ENCODE measurements around the gene POU2F3. TPM values are rescaled to one million over a fixed set of nuclear protein-coding genes. Genes with fewer than 3 reads are reported as not detected.

POU2F3 gene
- total RNA-seq, 4 donors from 2014 or later: 58.2 to 219 (median 105) TPM

DNA sequence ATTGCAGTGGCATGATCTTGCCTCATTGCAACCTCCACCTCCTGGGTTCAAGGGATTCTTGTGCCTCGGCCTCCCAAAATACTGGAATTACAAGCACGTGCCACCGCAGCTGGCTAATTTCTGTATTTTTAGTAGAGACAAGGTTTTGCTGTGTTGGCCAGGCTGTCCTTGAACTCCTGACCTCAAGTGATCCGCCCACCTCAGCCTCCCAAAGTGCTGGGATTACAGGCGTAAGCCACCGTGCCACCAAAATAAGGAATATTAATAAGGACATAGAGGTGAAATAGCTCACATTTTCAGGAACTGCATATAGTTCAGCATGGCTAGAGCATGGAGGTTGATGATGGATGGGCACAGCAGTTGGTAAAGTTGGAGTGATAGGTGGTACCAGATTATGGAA lies 117.7 kb downstream of the POU2F3 start:
- Histone ChIP-seq H3K4me1 (peaks cover 28% of the 10 kb centered on the region), H3K27ac (no peak overlapping the region), H3K36me3 (no peaks in the 10 kb centered on the region), H3K4me3 (no peak overlapping the region), H3K27me3 (no peaks in the 10 kb centered on the region), H3K9me3 (no peaks in the 10 kb centered on the region)
- 97% methylated on average over 6 of the region's 6 CpGs for WGBS
- no peak for DNase-seq (ENCODE audit: low spot score in 2 of 2)
- TF ChIP-seq EP300 (IDR thresholded peaks at IDR 0.05) (no peak), POLR2A (IDR thresholded peaks at IDR 0.05) (no peak), POLR2AphosphoS5 (IDR thresholded peaks at IDR 0.05) (no peak)
- TF ChIP-seq, protein P1, sequence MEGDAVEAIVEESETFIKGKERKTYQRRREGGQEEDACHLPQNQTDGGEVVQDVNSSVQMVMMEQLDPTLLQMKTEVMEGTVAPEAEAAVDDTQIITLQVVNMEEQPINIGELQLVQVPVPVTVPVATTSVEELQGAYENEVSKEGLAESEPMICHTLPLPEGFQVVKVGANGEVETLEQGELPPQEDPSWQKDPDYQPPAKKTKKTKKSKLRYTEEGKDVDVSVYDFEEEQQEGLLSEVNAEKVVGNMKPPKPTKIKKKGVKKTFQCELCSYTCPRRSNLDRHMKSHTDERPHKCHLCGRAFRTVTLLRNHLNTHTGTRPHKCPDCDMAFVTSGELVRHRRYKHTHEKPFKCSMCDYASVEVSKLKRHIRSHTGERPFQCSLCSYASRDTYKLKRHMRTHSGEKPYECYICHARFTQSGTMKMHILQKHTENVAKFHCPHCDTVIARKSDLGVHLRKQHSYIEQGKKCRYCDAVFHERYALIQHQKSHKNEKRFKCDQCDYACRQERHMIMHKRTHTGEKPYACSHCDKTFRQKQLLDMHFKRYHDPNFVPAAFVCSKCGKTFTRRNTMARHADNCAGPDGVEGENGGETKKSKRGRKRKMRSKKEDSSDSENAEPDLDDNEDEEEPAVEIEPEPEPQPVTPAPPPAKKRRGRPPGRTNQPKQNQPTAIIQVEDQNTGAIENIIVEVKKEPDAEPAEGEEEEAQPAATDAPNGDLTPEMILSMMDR (IDR thresholded peaks at IDR 0.05): no peak

- Histone ChIP-seq H3K4me1 (peaks cover 17% of the 10 kb centered on the region), H3K4me3 (no peak overlapping the region), H3K27me3 (no peaks in the 10 kb centered on the region), H3K9me3 (no peaks in the 10 kb centered on the region), H3K27ac (no peak overlapping the region), H3K36me3 (no peaks in the 10 kb centered on the region)
- DNase-seq (ENCODE audit: low spot score in 2 of 2): no peak
- 84% methylated on average over 3 of the region's 3 CpGs for WGBS
- TF ChIP-seq EP300 (IDR thresholded peaks at IDR 0.05): no peak
- TF ChIP-seq POLR2AphosphoS5 (IDR thresholded peaks at IDR 0.05): no peak
These were observed 118.8 kb downstream of the POU2F3 start for GRCh38 chr11:120358729-120359128.

DNA sequence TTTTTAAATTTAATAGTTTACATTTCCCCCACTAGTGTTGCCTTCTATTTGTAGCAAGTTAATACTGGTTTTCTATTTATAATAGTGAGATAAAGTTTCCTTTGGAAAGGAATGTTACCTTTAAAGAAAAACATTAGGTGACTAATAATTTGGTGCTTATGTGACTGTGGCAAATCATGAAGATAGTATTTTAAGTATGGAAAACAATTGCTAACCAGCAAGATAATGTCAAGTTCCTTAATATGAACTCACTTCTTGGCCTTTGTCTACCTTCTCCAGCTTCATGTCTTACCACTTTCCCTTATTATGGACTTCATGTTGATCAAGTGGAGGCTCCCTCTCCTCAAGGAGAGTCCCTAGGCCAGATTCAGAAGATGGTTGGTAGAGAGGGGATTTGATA lies 123.5 kb downstream of the POU2F3 start:
- TF ChIP-seq, protein P1 (IDR thresholded peaks at IDR 0.05): no peak

DNA sequence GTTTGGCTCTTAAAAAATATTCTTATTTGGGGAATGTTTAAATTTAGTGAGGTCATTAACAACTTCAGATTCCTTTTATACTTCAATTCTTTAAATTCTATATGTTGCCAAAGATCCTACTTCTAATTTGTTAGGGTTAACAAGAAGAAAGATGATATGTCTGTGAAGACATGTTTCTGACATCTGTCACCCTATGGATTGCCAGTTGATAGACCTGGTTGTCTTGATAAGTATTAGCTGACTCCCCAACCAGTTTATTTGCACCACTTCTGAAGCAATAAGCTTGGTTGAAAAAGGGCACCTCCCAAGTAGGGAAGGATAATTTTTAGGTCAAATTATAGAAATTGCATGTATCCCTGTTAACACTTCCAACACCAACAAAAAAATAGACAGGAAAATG lies 125.6 kb downstream of the POU2F3 start:
- no peak for DNase-seq (ENCODE audit: low spot score in 2 of 2)
- H3K27me3 ChIP-seq: no peaks in the 10 kb centered on the region
- no peak overlapping the region for H3K27ac ChIP-seq
- no peak overlapping the region for H3K4me3 ChIP-seq
- peaks cover 1% of the 10 kb centered on the region for H3K4me1 ChIP-seq
- no peaks in the 10 kb centered on the region for H3K9me3 ChIP-seq
- TF ChIP-seq, protein P1 (IDR thresholded peaks at IDR 0.05): no peak
- TF ChIP-seq EP300 (IDR thresholded peaks at IDR 0.05) (no peak), POLR2A (IDR thresholded peaks at IDR 0.05) (no peak), POLR2AphosphoS5 (IDR thresholded peaks at IDR 0.05) (no peak)
- H3K36me3 ChIP-seq: no peaks in the 10 kb centered on the region

More for the DNA sequence above, 123.5 kb downstream of the POU2F3 start:
- H3K36me3 ChIP-seq: no peaks in the 10 kb centered on the region
- no peak overlapping the region for H3K4me3 ChIP-seq
- H3K4me1 ChIP-seq: no peaks in the 10 kb centered on the region
- no peak overlapping the region for H3K27ac ChIP-seq
- no peak for DNase-seq (ENCODE audit: low spot score in 2 of 2)
- H3K9me3 ChIP-seq: no peaks in the 10 kb centered on the region
- no peaks in the 10 kb centered on the region for H3K27me3 ChIP-seq

Other genes starting within 250 kb of the POU2F3 start
- 1,000 to 10,000 TPM; 1,248 to 1,527 (median 1,455) TPM for gene TRIM29, start 102.0 kb upstream of the POU2F3 start, total RNA-seq
- 10 to 100 TPM in 3 of 4 donors, 1 to 10 TPM in 1; 5.0 to 13.0 (median 10.8) TPM for gene OAF, start 29.1 kb upstream of the POU2F3 start, total RNA-seq
- gene TLCD5, start 85.2 kb downstream of the POU2F3 start, total RNA-seq: 1 to 10 TPM in 2 of 4 donors, under 1 TPM in 2; 0.83 to 2.3 (median 1.5) TPM
- 100 to 1,000 TPM; 107 to 222 (median 138) TPM for gene ARHGEF12, start 96.3 kb downstream of the POU2F3 start, total RNA-seq